GM23338 (cell line): Measurements from ENCODE around the gene PDLIM5.

Experiments
- CREB1 ChIP-seq: fragments of 250-450 bp; sonication (Bioruptor Pico); IDR thresholded peaks from 2 replicates; pipeline ENCODE4 v1.5.0; 2020; ENCODE audit warnings: low read depth, mild to moderate bottlenecking, moderate library complexity
- CTCF ChIP-seq, 2 experiments: fragments of 200-600 bp in 1 of 2; sonication (generic) in 1 of 2; conservative IDR thresholded peaks; 2 replicates each; pipeline versions ENCODE4 v1.5.1 to v1.6.1; 2016 to 2017; ENCODE audit warnings: antibody characterized with exemption in 2 of 2, low read depth in 2 of 2, mild to moderate bottlenecking in 2 of 2, moderate library complexity in 1 of 2
- ETS1 ChIP-seq: IDR thresholded peaks from 2 replicates; pipeline ENCODE4 v1.6.1; 2016; ENCODE audit warnings: antibody characterized with exemption
- EZH2 ChIP-seq: fragments of 200-600 bp; sonication (generic); IDR thresholded peaks from one replicate; pipeline ENCODE4 v1.8.0; 2017; ENCODE audit warnings: antibody characterized with exemption, mild to moderate bottlenecking, low read depth; ENCODE audit not compliant: unreplicated experiment
- EZH2phosphoT487 ChIP-seq: fragments of 200-600 bp; sonication (generic); IDR thresholded peaks from one replicate; pipeline ENCODE4 v1.8.1; 2018; ENCODE audit warnings: antibody characterized with exemption; ENCODE audit not compliant: unreplicated experiment
- JUNB ChIP-seq: IDR thresholded peaks from one replicate; pipeline ENCODE4 v1.6.1; 2016; ENCODE audit warnings: antibody characterized with exemption; ENCODE audit not compliant: unreplicated experiment
- NANOG ChIP-seq: IDR thresholded peaks from 2 replicates; pipeline ENCODE4 v1.6.1; 2016; ENCODE audit warnings: antibody characterized with exemption, borderline replicate concordance
- POLR2AphosphoS5 ChIP-seq: IDR thresholded peaks from 2 replicates; pipeline ENCODE4 v1.6.1; 2016; ENCODE audit warnings: antibody characterized with exemption, low read depth
- REST ChIP-seq: IDR thresholded peaks from one replicate; pipeline ENCODE4 v1.6.1; 2018; ENCODE audit warnings: antibody characterized with exemption; ENCODE audit not compliant: unreplicated experiment
- TF ChIP-seq, protein P1 (sequence below): fragments of 250-450 bp; sonication (Bioruptor Pico); IDR thresholded peaks from 2 replicates; pipeline ENCODE4 v1.5.0; 2020; ENCODE audit warnings: mild to moderate bottlenecking, moderate library complexity

GRCh38 chr4:94605241-94605805 lies 153.6 kb downstream of the PDLIM5 start:
- TF ChIP-seq CTCF (conservative IDR thresholded peaks at IDR 0.05; ENCODE audit: low read depth in 2 of 2) (no peak), NANOG (no peak), EZH2 (no peak), POLR2AphosphoS5 (no peak), REST (no peak), EZH2phosphoT487 (no peak), CREB1 (no peak), JUNB (no peak), ETS1 (no peak)
- TF ChIP-seq, protein P1, sequence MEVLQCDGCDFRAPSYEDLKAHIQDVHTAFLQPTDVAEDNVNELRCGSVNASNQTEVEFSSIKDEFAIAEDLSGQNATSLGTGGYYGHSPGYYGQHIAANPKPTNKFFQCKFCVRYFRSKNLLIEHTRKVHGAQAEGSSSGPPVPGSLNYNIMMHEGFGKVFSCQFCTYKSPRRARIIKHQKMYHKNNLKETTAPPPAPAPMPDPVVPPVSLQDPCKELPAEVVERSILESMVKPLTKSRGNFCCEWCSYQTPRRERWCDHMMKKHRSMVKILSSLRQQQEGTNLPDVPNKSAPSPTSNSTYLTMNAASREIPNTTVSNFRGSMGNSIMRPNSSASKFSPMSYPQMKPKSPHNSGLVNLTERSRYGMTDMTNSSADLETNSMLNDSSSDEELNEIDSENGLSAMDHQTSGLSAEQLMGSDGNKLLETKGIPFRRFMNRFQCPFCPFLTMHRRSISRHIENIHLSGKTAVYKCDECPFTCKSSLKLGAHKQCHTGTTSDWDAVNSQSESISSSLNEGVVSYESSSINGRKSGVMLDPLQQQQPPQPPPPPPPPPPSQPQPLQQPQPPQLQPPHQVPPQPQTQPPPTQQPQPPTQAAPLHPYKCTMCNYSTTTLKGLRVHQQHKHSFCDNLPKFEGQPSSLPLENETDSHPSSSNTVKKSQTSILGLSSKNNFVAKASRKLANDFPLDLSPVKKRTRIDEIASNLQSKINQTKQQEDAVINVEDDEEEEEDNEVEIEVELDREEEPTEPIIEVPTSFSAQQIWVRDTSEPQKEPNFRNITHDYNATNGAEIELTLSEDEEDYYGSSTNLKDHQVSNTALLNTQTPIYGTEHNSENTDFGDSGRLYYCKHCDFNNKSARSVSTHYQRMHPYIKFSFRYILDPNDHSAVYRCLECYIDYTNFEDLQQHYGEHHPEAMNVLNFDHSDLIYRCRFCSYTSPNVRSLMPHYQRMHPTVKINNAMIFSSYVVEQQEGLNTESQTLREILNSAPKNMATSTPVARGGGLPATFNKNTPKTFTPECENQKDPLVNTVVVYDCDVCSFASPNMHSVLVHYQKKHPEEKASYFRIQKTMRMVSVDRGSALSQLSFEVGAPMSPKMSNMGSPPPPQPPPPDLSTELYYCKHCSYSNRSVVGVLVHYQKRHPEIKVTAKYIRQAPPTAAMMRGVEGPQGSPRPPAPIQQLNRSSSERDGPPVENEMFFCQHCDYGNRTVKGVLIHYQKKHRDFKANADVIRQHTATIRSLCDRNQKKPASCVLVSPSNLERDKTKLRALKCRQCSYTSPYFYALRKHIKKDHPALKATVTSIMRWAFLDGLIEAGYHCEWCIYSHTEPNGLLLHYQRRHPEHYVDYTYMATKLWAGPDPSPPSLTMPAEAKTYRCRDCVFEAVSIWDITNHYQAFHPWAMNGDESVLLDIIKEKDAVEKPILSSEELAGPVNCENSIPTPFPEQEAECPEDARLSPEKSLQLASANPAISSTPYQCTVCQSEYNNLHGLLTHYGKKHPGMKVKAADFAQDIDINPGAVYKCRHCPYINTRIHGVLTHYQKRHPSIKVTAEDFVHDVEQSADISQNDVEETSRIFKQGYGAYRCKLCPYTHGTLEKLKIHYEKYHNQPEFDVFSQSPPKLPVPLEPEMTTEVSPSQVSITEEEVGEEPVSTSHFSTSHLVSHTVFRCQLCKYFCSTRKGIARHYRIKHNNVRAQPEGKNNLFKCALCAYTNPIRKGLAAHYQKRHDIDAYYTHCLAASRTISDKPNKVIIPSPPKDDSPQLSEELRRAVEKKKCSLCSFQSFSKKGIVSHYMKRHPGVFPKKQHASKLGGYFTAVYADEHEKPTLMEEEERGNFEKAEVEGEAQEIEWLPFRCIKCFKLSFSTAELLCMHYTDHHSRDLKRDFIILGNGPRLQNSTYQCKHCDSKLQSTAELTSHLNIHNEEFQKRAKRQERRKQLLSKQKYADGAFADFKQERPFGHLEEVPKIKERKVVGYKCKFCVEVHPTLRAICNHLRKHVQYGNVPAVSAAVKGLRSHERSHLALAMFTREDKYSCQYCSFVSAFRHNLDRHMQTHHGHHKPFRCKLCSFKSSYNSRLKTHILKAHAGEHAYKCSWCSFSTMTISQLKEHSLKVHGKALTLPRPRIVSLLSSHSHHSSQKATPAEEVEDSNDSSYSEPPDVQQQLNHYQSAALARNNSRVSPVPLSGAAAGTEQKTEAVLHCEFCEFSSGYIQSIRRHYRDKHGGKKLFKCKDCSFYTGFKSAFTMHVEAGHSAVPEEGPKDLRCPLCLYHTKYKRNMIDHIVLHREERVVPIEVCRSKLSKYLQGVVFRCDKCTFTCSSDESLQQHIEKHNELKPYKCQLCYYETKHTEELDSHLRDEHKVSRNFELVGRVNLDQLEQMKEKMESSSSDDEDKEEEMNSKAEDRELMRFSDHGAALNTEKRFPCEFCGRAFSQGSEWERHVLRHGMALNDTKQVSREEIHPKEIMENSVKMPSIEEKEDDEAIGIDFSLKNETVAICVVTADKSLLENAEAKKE (CRISPR knock-in tag) = no peak
